HL-60 (cell line): ENCODE results near the gene PAIP1.

Source experiments
- CTCF ChIP-seq: IDR thresholded peaks from one replicate; pipeline ENCODE4 v1.5.1; 2011; ENCODE audit warnings: low read length, control low read depth, inconsistent platforms; ENCODE audit not compliant: insufficient read depth
- GABPA ChIP-seq: IDR thresholded peaks from 2 replicates; pipeline ENCODE4 v1.6.1; 2012; ENCODE audit warnings: low read depth
- POLR2AphosphoS5 ChIP-seq: IDR thresholded peaks from 2 replicates; pipeline ENCODE4 v1.6.1; 2012; ENCODE audit warnings: low read depth

DNA sequence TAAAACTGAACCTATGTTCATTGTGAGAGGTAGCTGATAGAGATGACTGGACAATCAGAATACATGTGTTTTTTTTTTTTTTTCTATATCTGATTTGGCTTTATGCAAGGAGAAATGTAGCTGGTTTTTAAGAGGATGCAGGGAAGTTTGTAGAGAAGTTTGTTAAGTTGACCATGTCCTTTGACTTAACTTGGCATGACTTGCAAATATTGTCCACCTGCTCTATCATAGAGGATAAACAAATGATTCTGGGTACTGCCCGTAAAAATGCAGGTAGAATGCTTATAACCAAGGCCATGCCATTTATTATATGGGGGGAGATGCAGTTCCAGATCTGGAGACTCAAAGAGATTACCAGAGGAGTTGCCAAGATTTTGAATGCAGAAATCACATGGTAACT is 32.4 kb upstream of the PAIP1 start:
- TF ChIP-seq CTCF (no peak), GABPA (no peak), POLR2AphosphoS5 (no peak)
